HepG2 (cell line): ENCODE data around the gene KPNA3. TPM values are rescaled to one million over a fixed set of nuclear protein-coding genes. Genes with fewer than 3 reads are reported as not detected.

ENCODE experiments used
- ATAC-seq: fragments of 200-7000 bp; cut with Tn5 transposase; 3 replicates; pipeline ENCODE4 v1.9.1; 2020; ENCODE audit warnings: mild to moderate bottlenecking, moderate library complexity
- BruUV-seq: library from RNA; stranded (reverse); fragments of 400-500 nt; replicated peaks from 2 replicates; lab custom pipeline; 2021; lab: Mats Ljungman, UMichigan
- CTCF ChIA-PET: fragments of 300-600 bp; formaldehyde crosslinking; extraction: SDS; loops from one replicate; lab custom pipeline; 2021; ENCODE audit warnings: low total read pairs, inconsistent platforms, low intra/inter-chr PET ratio; lab: Yijun Ruan, JAX
- POLR2A ChIA-PET: fragments of 350-600 bp; sonication (Branson Sonifier 250); formaldehyde crosslinking; loops from one replicate; lab custom pipeline; 2020; ENCODE audit warnings: antibody characterized with exemption, inconsistent platforms; lab: Yijun Ruan, JAX
- DNase-seq: peaks from one replicate; pipeline ENCODE4 v3.0.0-alpha.2; 2015; ENCODE audit warnings: low spot score
- FAIRE-seq: peaks from 3 replicates; lab custom pipeline; 2011; peaks lifted over from hg19 to GRCh38; lab: Jason Lieb, UNC
- H2AFZ ChIP-seq: one replicate; pipeline ENCODE4 v1.6.1; 2011; ENCODE audit warnings: low read length, inconsistent platforms
- H3K27ac ChIP-seq: fragments of 300-600 bp; 3 replicates; pipeline ENCODE4 v1.8.0; 2011; ENCODE audit warnings: mixed run types, mild to moderate bottlenecking, mixed read lengths, low read length, inconsistent platforms; ENCODE audit not compliant: insufficient read depth; ENCODE audit errors: extremely low read length
- H3K27me3 ChIP-seq, 2 experiments: fragments of 200-600 bp in 1 of 2; 2 replicates in 1 of 2; 3 replicates in 1 of 2; pipeline versions ENCODE4 v1.6.0 to v1.8.0; 2011; ENCODE audit warnings: low read length in 2 of 2, mild to moderate bottlenecking in 2 of 2, moderate library complexity in 2 of 2, inconsistent platforms in 1 of 2; ENCODE audit not compliant: insufficient read depth in 2 of 2, control insufficient read depth in 1 of 2
- H3K36me3 ChIP-seq, 2 experiments: fragments of 200-600 bp in 1 of 2; replicated peaks in 1 of 2; 2 replicates in 1 of 2; 3 replicates in 1 of 2; pipeline versions ENCODE4 v1.5.1 to v1.8.0; 2011; ENCODE audit warnings: low read length in 2 of 2, inconsistent platforms in 1 of 2; ENCODE audit not compliant: insufficient read depth in 2 of 2, control insufficient read depth in 1 of 2
- H3K4me1 ChIP-seq: 2 replicates; pipeline ENCODE4 v1.5.1; 2012; ENCODE audit warnings: low read length, inconsistent platforms; ENCODE audit not compliant: insufficient read depth
- H3K4me2 ChIP-seq: 2 replicates; pipeline ENCODE4 v1.6.0; 2011; ENCODE audit warnings: low read depth, low read length, inconsistent platforms
- H3K4me3 ChIP-seq, 3 experiments: fragments of 200-600 bp in 1 of 3; sonication (generic), shearing (Covaris generic) in 1 of 3; replicated peaks in 1 of 3; 2 replicates each; pipeline ENCODE4 v1.5.1; 2011 to 2016; ENCODE audit warnings: low read length in 3 of 3, inconsistent platforms in 2 of 3, low read depth in 2 of 3, mild to moderate bottlenecking in 2 of 3, control low read depth in 1 of 3, mixed read lengths in 1 of 3; ENCODE audit not compliant: insufficient read depth in 1 of 3
- H3K79me2 ChIP-seq: one replicate; pipeline ENCODE4 v1.6.1; 2011; ENCODE audit warnings: low read length, inconsistent platforms; ENCODE audit not compliant: insufficient read depth
- H3K9ac ChIP-seq: 2 replicates; pipeline ENCODE4 v1.6.0; 2011; ENCODE audit warnings: mild to moderate bottlenecking, low read depth, low read length, inconsistent platforms; ENCODE audit not compliant: insufficient read depth
- H3K9me3 ChIP-seq: 2 replicates; pipeline ENCODE4 v1.5.1; 2012; ENCODE audit warnings: mild to moderate bottlenecking, low read length
- H4K20me1 ChIP-seq: 2 replicates; pipeline ENCODE4 v1.6.0; 2011; ENCODE audit warnings: inconsistent platforms, mild to moderate bottlenecking, low read length, moderate library complexity; ENCODE audit not compliant: insufficient read depth
- HNF1A ChIP-seq, 2 experiments: sonication (generic) in 1 of 2; formaldehyde crosslinking in 1 of 2; IDR thresholded peaks; 2 replicates each; pipeline versions ENCODE4 v1.4.0 to v1.6.1; 2016 to 2020; ENCODE audit warnings: borderline replicate concordance in 1 of 2, low read depth in 1 of 2, mild to moderate bottlenecking in 1 of 2, missing genetic modification reagents in 1 of 2
- HOXA9 ChIP-seq: sonication (generic); formaldehyde crosslinking; IDR thresholded peaks from 2 replicates; pipeline ENCODE4 v1.8.1; 2022; ENCODE audit warnings: missing genetic modification reagents, mild to moderate bottlenecking, moderate library complexity, borderline replicate concordance
- MAFK ChIP-seq, 2 experiments: IDR thresholded peaks in 1 of 2; conservative IDR thresholded peaks in 1 of 2; 2 replicates each; pipeline ENCODE4 v1.6.1; 2011; ENCODE audit warnings: improper control_type of control experiment in 2 of 2, low read length in 2 of 2
- NR1H2 ChIP-seq: sonication (generic); formaldehyde crosslinking; IDR thresholded peaks from 2 replicates; pipeline ENCODE4 v1.8.1; 2022; ENCODE audit warnings: low read depth, missing genetic modification reagents, borderline replicate concordance
- ZBTB42 ChIP-seq: sonication (generic); formaldehyde crosslinking; IDR thresholded peaks from 2 replicates; pipeline ENCODE4 v1.5.0; 2020; ENCODE audit warnings: mild to moderate bottlenecking, missing genetic modification reagents
- WGBS: methylation state at CpG from one replicate; pipeline ENCODE4 v1.1.6; 2017; ENCODE audit warnings: low lambda C conversion rate; 5-methylcytosine and 5-hydroxymethylcytosine counted together
- in situ Hi-C: cut with HindIII; loops from 2 replicates; pipeline ENCODE4 v1.10.0; 2017; ENCODE audit warnings: low pct_unique_long_range_greater_than_20kb; ENCODE audit not compliant: extremely low pct_ligation_motif_present
- intact Hi-C: fragments of 100-400 bp; cut with micrococcal nuclease; formaldehyde crosslinking; loops from one replicate; pipeline ENCODE4 v1.10.0; 2022; ENCODE audit not compliant: unreplicated experiment
- polyA plus RNA-seq, 8 experiments: library from polyadenylated mRNA; depleted of rRNA in 3 of 8; stranded (reverse) in 7 of 8; unstranded in 1 of 8; fragments of >200 nt; fragmentation: Illumina TruSeq in 4 of 8; extraction: Trizol in 4 of 8; gene quantifications; 2 replicates each; pipeline versions ENCODE4 v1.2.1 to v1.2.3, GENCODE V29; 2011 to 2016; ENCODE audit warnings: low read depth in 4 of 8, missing spikeins in 1 of 8, mixed read lengths in 1 of 8; ENCODE audit not compliant: insufficient read depth in 1 of 8
- total RNA-seq, 5 experiments: library from RNA; depleted of rRNA; stranded (reverse); fragments of >200 nt; fragmentation: Illumina TruSeq; extraction: Trizol; gene quantifications; 2 replicates each; pipeline ENCODE4 v1.2.3, GENCODE V29; 2016; ENCODE audit warnings: low read depth in 1 of 5

Gene KPNA3
- total and polyA plus RNA-seq, 2 of the 13 experiments (the other 11 are each of a cell fraction or from before 2014, with no cell fraction given), result 13.0 to 28.9 TPM

GRCh38 chr13:49694446-49694845, 98.0 kb downstream of the KPNA3 start (continued):
- no peak for TF ChIP-seq HNF1A (IDR thresholded peaks at IDR 0.05; ENCODE audit: low read depth)
- no peak for TF ChIP-seq HNF1A (CRISPR knock-in tag; IDR thresholded peaks at IDR 0.05; ENCODE audit: borderline replicate concordance)
- no peak for TF ChIP-seq HOXA9 (CRISPR knock-in tag)
- TF ChIP-seq, all 625 proteins: peak for 0

- peaks cover 17% of the 10 kb centered on the region for H3K4me1 ChIP-seq
- no peaks in the 10 kb centered on the region for H3K9me3 ChIP-seq
- H3K79me2 ChIP-seq, result peaks cover 18% of the 10 kb centered on the region
- POLR2A ChIA-PET, result no interaction called here
- no peak overlapping the region for H2AFZ ChIP-seq
- 0 out of 2 replicates have a peak, but pooled peaks cover 3% of the 10 kb centered on the region for H4K20me1 ChIP-seq
- TF ChIP-seq ZBTB42, result no peak
- TF ChIP-seq NR1H2 (CRISPR knock-in tag), result no peak
- no peak for TF ChIP-seq MAFK (conservative IDR thresholded peaks at IDR 0.05 in 1 of 2, IDR thresholded peaks at IDR 0.05 in 1 of 2; ENCODE audit: low read length in 2 of 2)
- intact Hi-C loops (loop anchor here (5.0 kb wide), 1 partner anchor 98 kb away; the partner anchor contains the start of gene KPNA3), in situ Hi-C loops (no loop called here)
- no peak overlapping the region for H3K9ac ChIP-seq
- WGBS, result 68% methylated on average over 3 of the region's 3 CpGs
- H3K4me3 ChIP-seq, result no peak overlapping the region
- no peak overlapping the region for H3K27ac ChIP-seq
- no peak for FAIRE-seq
- no peak overlapping the region for H3K4me2 ChIP-seq
- peaks cover 0 to 8% of the 10 kb centered on the region in 2 experiments; a peak in 1 of 5 replicates for H3K36me3 ChIP-seq
- no peak for ATAC-seq
- no peaks in the 10 kb centered on the region; a peak in 1 of 5 replicates for H3K27me3 ChIP-seq
- CTCF ChIA-PET, result no interaction called here
- DNase-seq, result no peak
- BruUV-seq, result no TSS peak
Observed at GRCh38 chr13:49693877-49694276, 98.6 kb downstream of the KPNA3 start.
